ENCODE data around the gene ABCB10.

DNA sequence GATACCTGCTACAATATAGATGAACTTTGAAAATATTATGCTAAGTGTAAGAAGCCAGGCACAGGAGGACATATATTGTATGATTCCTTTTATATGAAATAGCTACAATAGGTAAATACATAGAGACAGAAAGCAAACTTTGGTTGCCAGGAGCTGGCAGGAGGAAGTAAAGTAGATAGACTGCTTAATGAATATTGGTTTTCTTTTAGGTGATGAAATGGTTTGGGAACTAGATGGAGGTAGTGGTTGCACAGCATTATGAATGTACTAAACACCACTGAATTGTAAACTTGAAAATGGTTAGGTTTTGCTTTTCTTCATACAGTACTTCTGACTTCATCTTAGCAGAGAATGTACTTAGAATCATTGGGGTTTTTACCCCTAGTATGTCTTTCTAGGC lies 21.5 kb downstream of the ABCB10 start:
- TF ChIP-seq, protein P1, sequence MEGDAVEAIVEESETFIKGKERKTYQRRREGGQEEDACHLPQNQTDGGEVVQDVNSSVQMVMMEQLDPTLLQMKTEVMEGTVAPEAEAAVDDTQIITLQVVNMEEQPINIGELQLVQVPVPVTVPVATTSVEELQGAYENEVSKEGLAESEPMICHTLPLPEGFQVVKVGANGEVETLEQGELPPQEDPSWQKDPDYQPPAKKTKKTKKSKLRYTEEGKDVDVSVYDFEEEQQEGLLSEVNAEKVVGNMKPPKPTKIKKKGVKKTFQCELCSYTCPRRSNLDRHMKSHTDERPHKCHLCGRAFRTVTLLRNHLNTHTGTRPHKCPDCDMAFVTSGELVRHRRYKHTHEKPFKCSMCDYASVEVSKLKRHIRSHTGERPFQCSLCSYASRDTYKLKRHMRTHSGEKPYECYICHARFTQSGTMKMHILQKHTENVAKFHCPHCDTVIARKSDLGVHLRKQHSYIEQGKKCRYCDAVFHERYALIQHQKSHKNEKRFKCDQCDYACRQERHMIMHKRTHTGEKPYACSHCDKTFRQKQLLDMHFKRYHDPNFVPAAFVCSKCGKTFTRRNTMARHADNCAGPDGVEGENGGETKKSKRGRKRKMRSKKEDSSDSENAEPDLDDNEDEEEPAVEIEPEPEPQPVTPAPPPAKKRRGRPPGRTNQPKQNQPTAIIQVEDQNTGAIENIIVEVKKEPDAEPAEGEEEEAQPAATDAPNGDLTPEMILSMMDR (optimal IDR thresholded peaks at IDR 0.05 in 1 of 3, IDR thresholded peaks at IDR 0.05 in 1 of 3, conservative IDR thresholded peaks at IDR 0.05 in 1 of 3; ENCODE audit: extremely low read depth in 1 of 3, insufficient read depth in 2 of 3, low read length in 3 of 3), result no peak
- no peak for TF ChIP-seq EZH2 (IDR thresholded peaks at IDR 0.05; ENCODE audit: low read length)

All from keratinocyte (primary cell).